Stimulated activated CD8-positive, alpha-beta memory T cell treated with anti-CD3 and anti-CD28 coated beads, Interleukin-7, amount 100 ng/mL, for 4 hours (primary cell): ENCODE data around the gene POR.
A peak's percentile ranks its signal among the peaks of the same experiment; 100 is the strongest.
"Not testable (repeated sequence)": the region's sequence is repeated elsewhere in the genome, so short reads cannot be mapped to it uniquely, and the experiment has no call there.

Experiments used
- DNase-seq, 2 donors: peaks; one replicate each; pipeline ENCODE4 v3.0.0-alpha.2; 2020; ENCODE audit warnings: low read depth in 2 of 2

POR gene

DNA sequence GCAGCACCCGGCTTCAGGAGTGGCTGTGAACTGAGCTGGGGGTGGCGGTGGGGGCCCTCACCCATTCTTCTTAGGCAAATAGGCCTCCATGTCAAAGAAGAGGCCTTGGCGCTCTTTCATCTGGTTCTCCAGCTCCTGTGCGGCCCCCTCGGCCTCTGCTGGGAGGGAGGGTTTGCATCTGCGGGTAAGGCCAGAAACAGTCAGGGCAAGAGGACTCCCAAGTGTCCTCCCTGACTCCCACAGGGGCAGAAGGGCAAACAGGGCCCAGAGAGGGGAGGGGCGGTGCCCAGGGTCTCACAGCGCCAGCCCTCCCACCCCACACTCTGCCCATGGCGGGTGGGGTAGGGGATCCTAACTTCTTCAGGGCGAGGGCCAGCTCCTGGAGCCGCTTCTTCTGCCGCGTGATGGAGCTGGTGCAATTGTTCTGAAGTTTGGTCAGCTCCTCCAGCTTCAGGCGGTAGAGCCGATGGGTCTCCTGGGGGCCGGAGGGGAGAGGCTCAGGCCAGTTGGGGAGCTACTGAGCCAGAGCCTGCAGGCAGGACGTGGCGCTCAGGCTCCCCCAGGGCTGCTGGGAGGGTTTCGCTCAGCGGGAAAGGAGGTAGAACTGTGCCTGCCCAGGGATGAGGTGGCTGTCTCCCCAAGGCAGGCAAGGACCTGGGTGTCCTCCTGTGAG is 77.3 kb downstream of the POR start:
- DNase-seq = no peak

DNA sequence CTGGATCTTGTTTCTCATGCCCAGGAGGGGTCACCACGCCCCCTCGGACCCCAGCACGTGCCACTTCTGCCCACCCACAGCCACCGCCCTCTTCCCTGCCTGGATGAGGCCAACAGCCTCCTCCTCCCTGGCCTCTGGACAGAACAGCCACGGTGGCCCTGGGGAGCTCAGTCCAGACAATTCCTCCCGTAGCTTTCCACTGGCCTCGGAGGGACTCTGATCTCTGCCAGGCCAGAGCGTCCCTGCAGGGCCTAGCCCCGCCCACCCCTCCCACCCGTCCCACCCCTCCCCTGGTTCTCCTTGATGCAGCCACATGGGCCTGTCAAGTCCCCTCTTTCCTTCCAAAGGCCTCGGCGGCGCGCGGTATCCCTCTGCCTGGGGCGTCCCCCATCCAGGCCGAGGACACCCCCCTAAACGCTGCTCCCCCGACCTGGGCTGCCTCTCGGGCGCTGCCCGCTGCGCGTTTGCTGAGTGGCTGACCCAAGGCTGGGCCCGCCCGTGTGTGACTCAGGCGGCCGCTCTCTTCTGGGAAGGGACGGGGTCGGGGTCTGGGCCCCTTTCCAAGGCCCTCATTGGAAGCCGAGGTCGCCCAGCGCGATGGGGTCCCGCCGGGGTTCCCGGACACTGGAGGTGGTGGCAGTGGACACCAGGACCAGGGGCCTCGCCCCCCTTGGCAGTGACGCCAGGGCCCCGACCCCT is 78.9 kb downstream of the POR start:
- no peak for DNase-seq

DNA sequence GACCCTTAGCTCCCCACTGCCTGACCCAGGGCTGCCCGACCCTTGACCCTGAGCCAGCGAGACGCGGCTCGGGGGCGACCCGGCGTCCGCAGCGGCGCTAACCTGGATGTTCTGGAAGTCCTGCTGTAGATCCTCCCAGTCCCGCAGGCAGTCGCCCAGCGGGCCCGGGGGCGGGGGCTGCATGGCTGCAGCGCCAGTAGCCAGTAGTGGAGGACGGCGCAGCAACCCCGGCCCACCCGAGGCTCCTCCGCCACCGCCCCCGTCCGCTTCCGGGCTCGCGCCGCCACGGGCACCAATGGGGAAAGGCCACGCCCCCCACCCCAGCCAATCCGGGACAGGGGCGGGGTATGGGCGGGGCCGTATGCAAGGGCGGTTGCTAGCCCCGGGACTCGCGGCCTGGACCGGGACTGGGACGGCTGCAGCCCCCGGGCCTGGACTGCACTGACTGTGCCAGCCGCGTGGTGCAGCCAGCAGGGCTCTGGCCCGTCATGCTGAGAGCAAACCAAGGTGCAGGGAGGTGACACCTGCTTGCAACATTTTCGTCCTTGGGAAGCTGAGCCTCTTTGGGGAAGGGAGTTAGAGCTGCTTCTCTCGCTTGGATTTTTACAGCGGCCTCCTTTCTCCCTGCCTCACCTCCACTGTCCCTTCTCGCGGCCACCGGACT is 79.6 kb downstream of the POR start, which contains the start of gene TMEM120A:
TMEM120A (minus strand) TSS at position 208 of the 664 bp plus-strand sequence; CDS start at position 183, 25 bp downstream.
- DNase-seq = peak; percentile 77 to 90

DNA sequence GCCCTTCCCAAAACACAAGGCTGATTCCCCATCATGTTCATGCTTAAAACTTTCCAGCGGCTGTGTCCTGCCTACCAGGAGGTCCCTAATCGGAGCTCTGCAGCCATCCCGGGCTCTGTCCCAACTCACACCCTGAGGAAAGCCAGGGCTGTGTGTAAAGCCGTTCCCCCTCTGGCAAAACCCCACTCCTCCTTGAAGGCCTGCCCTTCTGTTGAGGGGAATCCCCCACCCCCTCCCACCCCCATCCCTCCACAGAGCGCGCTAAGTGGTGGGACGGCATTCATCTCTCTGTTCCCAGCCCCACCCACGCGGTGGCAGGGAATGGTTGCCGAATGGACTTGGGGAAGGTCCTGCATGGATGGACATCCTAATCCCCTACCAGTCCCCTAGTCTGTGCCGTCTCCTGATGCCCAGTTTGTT is 80.1 kb downstream of the POR start:
- no peak for DNase-seq

DNA sequence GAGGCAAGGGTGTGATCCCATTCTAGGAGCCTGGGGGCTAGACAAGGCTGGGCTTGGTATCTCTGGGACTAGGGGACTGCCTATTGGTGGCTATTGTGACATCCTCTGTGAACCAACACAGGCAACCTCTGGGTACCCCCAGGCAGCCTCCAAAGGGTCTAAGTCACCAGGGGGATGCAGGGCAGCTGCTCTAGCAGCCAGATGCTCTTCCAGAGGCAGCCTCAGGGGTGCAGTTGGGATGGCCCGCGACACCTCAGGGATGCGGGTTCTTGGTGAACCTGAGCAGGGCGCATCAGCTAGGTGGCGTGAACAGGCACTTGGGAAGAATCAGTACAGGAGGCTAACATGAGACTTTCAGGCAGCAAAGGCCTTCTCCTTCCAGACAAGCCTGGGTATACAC is 81.0 kb downstream of the POR start:
- no peak for DNase-seq

DNA sequence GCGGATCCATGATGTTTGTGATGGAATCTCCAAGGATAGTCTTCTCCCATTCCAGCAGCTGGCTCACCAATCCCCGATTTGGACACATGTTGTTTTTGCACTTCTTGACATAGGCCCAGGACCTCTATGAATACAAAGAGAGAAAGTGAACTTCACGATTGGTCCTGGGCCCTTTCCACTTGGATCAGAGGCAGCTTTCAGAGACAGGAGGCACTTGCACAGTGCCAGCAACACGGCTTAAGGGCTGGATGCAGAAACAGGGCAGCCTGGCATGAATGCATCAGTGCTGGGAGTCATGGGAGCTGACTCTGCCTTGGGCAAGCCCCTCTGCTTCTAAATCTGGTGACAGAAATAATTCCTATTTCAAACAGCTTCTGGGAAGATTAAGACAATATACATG is 81.5 kb downstream of the POR start:
- no peak for DNase-seq

DNA sequence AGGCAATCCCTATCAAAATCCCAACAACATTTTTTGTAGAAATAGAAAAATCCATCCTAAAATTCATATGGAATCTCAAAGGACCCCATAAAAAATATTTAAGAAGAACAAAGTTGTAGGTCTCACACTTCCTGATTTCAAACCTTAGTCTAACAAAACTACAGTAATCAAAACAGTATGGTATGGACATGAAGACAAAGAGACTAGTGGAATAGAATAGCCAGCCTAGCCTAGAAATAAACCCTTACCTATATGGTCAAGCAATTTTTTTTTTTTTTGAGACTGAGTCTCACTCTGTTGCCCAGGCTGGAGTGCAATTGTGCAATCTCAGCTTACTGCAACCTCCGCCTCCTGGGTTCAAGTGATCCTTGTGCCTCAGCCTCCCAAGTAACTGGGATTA is 83.1 kb downstream of the POR start:
- no peak for DNase-seq

DNA sequence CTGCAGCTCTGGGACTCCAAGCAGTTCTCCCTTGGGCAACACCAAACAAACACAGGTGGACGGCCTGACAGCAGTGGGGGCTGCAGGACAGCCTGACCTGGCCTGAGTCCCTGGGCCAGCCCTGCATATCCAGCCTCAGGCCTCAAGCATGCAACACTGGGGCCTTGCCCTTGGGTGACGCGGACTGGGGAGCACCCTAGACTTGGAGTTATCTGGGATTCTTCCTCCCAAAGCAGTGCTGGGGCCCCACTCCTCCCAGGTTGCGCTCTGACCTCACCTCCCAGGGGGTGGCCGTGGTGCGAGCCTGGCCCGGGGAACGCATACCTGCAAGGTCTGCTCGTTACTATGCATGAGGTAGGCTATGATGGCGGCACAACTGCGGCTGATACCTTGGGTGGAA is 85.6 kb downstream of the POR start:
- no peak for DNase-seq

DNA sequence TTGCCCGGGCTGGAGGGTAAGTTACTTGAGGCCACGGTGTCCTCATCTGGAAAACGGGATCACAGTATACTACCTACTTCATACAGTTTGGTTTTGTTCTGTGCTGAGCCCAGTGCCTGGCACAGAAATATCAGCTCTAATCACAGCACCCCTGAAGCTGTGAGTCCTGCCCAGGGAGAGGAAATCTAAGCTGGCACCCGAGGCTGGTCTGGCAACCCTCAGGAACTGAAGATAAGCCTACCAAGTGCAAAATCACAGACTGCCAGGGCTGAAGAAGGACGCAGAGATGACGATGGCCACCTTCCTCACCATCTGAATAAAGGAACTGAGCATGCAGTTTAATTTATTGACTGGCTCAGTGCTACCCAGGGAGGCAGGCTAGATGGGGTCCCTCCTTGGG is 87.2 kb downstream of the POR start:
- no peak for DNase-seq

DNA sequence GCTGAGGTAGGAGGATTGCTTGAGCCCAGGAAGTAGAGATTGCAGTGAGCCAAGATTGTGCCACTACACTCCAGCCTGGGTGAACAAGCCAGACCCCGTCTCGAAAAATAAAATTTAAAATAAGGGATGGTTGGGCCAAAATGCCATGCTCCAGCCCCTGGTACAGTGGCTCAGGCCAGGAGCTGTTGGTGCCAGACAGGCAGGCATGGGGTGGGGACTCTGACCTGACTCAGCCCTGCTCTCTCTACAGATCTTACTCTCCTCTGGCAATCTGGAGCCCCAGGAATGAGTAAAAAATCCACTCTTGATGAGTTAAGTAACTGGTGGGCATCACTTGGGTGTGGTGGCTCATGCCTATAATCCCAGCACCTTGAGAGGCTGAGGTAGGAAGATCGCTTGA is 87.9 kb downstream of the POR start:
- DNase-seq = no peak

DNA sequence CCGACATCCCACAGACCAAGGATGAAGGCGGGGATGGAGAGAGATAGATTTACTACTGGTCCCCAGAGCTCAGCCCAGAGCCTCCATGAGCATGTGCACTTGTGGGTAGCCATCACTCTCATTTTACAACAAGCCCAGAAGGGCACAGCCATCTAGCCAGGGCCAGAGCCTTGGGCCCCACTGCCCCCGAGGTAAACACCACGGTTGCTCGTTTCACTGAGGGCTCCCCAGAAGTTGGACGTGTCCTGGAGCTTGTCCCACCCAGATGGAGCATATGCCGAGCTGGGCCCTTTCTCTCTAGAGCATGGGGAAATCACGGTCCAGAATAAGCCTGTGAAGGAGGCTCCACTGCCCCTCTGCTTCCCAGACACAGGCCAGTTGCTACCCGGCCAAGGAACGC is 88.4 kb downstream of the POR start:
- DNase-seq = no peak

DNA sequence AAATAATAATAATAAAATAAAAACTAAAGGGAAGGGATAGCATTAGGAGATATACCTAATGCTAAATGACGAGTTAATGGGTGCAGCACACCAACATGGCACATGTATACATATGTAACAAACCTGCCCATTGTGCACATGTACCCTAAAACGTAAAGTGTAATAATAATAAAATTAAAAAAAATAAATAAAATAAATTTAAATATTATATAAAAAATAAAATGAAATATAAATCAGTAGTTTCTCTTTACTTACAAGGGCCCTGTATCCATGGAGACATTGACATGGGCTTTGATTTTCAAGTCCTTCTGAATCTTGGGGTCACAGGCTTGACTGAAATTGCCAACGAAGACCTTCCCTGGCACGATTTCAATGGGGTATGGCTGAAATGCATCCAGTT is 90.0 kb downstream of the POR start:
- not testable (repeated sequence) for DNase-seq

DNA sequence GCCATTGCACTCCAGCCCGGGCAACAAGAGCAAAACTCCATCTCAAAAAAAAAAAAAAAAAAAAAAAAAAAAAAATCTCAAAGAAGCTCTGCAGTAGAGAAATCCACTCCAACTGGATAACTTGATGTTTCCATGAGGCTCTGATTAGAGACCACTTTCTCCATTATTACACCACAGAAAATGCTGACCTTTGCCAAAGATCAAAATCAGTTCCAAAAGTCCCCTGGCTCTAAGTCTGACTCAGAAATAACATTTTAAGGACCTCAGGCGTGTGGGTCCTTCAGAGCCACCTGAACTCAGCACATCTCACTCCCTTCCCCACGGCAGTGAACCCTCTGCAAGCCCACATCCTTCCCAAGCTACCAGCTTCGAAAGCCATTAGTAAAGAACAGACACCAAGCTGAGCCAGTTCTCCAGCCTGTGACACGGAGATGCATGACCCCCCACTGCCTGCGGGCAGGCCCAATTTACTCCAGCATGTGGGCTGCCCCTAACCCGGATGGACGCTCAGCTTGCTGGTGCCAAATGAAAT is 93.3 kb downstream of the POR start:
- DNase-seq = no peak

DNA sequence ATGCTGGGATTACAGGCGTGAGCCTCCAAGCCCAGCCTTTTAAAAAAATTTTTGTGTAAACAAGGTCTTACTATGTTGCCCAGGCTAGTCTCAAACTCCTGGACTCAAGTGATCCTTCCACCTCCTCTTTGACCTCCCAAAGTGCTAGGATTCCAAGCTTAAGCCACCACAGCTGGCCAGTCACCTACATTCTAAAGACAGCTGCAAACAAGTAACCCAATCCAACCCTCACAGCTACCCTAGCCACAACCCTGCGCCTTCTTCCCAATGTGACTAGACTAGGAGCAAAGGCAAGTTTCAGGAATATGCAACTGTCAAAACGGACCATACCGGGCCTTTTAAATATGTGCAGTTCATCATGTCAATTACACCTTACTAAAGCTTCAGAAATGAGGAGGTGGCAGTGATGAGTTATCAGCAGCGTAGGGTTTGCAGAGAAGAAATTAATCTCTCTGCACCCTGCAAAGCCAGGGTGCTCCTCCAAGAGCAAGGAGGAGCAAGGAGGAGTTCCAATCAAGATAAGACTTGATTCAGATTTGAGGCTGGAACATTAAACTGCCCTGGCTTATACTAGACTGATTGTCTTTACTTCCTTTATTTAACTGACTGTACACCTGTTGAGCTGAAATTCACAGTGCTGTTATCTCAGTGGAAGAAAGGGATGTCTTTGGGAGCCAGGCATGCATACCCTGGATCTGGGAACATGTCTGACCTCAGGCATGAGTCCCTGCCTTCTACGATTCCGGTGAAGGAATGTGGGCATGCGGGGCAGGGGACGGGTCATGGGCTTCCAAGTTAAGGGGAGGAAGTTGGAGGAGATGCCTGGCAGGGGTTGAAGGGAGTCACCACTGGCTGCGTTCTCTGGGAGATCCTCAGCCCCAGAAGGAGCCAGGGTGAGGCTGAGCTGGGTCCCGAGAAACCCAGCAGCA is 95.0 kb downstream of the POR start:
- no peak for DNase-seq

DNA sequence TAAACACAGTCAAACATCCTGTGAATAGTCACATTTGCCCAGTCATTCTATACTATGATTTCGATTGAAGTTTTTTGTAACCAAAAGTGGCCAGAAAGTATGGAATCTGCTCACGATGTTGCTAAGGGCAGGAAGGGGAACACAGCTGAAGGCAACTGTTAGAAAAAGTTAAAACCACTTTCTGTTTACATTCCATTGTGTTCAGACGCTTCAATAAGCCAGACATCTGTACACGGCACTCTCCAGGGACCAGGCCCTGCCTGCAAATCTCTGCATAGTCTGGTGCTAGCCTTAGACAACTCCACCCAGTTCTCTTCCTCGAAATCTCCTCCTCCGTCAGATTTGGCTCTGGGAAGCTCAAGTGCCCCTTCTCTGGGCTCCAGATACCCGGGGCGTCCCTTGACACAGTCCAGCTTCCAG is 96.5 kb downstream of the POR start:
- no peak for DNase-seq

DNA sequence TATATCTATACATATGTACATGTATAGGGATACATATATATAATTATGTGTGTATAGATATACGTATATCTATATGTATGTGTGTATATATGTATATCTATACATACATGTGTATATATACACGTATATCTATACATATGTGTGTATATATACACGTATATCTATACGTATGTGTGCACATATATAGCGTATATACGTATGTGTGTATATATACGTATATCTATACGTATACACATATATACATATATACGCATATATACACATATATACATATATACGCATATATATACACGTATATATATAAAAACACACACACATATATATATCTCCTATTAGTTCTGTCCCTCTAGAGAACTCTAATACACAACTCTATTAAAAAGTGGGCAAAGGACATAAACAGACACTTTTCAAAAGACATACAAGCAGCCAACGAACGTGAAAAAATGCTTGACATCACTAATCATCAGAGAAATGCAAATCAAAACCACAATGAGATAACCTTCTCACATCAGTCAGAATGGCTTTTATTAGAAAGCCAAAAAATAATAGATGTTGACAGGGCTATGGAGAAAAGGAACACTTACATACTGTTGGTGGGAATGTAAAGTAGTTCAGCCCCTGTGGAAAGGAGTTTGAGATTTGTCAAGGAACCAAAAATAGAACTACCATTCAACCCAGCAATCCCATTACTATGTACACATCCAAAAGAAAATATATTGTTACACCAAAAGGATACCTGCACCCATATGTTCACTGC is 101.4 kb downstream of the POR start:
- DNase-seq = no peak

DNA sequence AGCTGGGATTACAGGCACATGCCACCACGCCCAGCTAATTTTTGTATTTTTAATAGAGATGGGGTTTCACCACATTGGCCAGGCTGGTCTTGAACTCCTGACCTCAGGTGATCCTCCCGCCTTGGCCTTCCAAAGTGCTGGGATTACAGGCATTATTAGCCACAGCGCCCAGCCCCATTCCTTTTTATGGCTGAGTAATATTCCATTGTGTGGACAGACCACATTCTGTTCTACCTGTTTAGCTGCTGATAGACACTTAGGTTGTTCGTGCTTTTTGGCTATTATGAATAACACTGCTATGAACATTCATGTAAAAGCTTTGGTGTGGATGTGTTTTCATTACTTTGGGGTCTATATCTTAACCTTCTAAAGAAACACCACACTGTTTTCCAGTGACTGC is 103.6 kb downstream of the POR start:
- not testable (repeated sequence) for DNase-seq

DNA sequence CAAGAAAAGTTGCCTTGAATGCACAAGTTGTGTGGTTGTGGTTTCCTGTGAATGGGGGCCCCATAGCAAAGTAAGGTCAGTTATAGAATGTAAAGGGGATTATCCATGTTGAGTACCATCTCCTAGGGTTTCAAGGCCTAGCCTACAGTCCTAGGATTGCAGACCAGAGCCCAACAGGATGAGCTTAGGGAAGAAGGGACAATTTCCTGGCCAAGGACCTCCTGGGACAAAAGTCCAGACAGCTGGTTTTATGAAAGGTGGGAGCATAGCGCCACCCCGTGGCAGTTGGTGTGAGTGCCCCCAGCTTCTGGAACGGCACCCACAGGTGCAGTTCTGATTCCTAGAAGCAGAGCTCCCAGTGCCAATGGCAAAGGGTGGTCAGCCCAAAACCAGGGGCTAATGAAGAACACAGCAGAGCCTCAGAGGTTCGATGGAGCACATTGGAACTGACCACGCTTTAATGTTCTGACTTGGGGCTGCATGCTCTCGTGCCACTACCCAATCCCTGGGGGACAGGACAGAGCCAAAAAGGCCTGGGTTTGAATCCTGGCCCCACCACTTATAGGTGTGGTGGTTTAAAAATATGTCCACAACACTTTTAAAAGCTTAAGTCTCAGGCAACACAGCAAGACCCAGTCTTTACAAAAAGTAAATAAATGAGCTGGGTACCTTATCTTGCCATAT is 105.2 kb downstream of the POR start:
- peak; percentile 29 to 35 for DNase-seq

DNA sequence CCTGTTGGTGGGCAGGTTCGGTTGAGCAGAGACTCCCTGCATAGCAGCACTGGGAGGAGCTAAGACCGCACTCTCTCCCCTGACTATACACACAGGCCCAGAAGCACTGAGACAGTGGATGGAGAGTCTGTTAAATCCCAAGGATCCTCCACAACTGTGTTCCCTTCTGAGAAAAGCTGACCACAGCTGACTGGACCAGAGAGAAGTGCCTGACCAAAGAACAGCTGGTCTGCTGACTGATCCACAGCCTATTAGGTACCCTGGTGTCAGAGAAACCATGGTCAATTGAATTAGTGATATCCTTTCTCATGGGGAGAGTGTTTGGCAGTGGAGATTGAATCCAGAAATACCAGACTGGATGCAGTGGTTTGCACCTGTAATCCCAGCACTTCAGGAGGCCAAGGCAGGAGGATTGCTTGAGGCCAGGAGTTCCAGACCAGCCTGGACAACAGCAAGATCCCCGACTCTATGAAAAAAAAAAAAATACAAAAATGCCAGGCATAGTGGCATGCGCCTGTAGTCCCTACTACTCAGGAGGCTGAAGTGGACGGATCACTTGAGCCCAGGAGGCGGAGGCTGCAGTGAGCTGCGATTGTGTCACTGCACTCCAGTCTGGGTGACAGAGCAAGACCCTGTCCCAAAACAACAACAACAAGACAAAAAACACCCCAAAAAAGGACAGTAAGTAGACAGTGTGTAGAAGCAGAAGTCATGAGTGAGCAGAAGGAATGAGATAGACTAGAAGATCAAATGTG is 107.2 kb downstream of the POR start:
- no peak for DNase-seq

DNA sequence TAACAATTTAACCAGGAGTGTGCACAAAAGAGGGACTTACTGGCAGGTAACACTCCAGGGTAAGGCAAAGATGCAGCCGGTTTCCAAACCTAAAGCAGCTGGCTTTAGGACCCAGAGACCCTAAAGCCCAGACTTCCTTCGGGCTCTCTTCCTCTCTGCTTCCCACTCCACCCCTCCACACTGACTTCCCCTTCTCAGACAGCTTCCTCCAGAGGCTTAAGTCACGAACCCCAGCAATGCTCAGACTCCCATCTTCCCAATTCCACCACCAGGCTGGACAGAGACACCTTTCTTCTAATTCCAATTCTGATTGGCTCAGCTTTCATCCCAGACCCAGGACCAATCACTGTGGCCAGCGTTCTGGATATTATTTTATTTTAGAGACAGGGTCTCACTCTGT is 108.0 kb downstream of the POR start:
- DNase-seq = no peak
